Suppressor macrophage treated with lipopolysaccharide for 1 hour (primary cell): Measurements from ENCODE around the gene GAB2.

Experiments used
- DNase-seq, 3 donors: peaks; one replicate each; pipeline ENCODE4 v3.0.0-alpha.2; 2020 to 2022

Gene GAB2

DNA sequence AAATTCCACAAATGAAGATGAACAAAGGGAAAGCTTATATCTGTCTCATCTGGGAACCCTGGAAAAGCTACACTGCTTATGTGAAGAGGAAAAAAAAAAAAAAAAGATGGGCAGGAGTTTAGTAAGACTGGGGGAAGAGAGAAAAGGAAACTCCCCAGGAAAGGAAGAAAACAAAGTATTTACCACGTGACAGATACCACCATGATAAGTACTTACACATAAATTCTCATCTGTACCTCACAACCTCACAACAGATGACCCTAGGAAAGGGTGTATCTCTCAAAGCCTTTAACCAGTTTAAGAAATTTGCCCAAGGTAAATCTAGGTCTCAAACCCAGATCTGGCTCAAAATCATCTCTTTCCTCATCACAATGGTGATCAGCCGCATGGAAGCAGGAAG is 77.1 kb downstream of the GAB2 start:
- no peak for DNase-seq

- no peak for DNase-seq
Measured at GRCh38 chr11:78339945-78340344, 77.7 kb downstream of the GAB2 start.

- no peak for DNase-seq
Measured at GRCh38 chr11:78339483-78339882, 78.1 kb downstream of the GAB2 start.

DNA sequence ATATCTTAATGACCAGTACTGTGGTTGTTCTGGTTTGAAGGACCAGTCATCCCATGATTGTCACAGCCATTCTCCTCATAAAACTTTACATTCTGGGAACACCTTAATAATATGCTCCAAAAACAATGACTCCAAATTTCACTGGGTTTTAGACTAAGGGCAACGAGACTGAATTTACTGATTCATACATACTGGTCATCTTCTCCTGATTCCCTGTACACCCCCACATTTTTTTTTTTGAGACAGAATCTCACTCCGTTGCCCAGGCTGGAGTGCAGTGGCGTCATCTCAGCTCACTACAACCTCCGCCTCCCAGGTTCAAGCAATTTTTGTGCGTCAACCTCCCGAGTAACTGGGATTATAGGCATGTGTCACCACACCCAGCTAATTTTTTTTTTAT is 78.9 kb downstream of the GAB2 start:
- DNase-seq, result peak; percentile 28 to 64 (median 49)

DNA sequence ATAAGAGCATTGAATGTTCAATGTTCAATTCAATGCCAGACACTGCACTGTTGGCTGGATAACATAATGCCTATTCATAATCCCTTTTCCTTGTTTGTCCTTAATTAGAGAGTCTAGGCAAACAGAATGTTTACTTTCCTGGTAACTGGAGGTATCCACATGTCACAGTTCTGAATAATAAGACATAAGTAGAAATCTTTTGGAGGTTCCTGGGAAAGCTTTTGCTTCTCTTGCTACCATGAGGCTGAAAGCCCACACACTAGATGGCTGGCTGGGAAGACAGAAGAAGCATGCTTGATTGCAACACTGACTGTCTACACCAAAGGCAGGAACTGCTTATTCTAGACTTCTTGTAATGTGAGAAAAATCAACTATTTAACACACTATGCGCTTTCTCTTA is 79.5 kb downstream of the GAB2 start:
- DNase-seq, result peak; percentile 60 to 63 (median 63)

DNA sequence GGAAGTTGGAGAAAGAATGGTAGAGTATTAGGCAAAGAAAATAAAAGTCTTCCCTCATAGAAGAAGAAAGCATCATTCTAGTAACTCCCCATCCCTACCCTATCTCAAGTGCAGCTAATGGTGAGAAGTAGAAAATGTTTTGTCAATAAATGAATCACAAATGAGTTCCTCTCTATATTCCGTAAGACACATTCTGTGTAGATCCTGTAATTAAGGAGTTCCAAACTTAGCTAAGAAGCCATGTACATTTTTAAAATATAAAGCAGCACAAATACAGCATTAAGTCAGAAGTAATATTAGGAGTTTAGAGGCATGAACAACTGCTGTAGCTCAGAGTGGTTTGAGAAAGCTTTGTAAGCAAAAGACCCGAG is 80.1 kb downstream of the GAB2 start:
- DNase-seq, result peak; percentile 13 to 56 (median 36)

GRCh38 chr11:78336877-78337553 is 80.6 kb downstream of the GAB2 start:
- DNase-seq, result peak; percentile 80 to 89 (median 84)

- no peak for DNase-seq
Measured at GRCh38 chr11:78334109-78334508, 83.5 kb downstream of the GAB2 start.

DNA sequence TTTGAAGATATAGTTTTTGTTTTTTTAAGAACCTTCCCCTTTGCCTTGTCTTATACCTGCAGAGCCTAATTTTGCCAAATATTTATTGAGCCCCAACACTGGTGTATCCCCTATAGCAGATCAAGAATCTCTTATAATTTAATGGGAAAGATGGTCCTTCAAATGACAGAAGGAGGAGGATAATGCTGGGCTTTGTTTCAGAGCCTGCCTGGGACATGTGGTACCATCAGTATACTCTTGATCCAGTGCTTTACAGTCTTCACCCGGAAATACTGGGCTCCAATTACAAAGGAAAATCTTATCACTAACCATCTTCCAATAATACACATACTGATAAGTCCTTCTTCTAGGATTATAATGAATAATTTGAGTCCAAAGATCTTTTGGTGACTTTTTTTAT is 84.7 kb downstream of the GAB2 start:
- DNase-seq, result no peak

- peak; percentile 50 to 70 (median 67) for DNase-seq
Measured at GRCh38 chr11:78332174-78332866, 85.3 kb downstream of the GAB2 start.

DNA sequence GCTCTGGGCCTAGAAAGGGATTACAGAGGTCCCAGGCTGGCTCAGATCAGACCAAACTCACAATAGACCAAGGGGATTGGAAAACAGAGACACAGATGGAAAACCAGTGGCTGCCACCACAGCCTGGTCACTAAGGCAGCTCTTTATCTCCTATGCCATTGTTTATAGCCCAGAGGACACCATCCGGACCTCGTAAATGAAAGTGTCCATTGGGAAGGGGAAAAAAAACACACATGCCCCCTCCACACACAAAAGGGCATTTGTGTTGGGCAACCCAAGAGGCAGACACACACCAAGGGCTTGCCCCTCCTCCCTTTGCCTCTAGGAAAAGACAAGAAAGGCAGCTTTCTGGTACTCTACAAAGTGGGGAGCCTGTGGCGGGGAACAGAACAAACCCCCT is 85.9 kb downstream of the GAB2 start:
- DNase-seq, result no peak

GRCh38 chr11:78330361-78330760 is 87.3 kb downstream of the GAB2 start:
- no peak for DNase-seq

DNA sequence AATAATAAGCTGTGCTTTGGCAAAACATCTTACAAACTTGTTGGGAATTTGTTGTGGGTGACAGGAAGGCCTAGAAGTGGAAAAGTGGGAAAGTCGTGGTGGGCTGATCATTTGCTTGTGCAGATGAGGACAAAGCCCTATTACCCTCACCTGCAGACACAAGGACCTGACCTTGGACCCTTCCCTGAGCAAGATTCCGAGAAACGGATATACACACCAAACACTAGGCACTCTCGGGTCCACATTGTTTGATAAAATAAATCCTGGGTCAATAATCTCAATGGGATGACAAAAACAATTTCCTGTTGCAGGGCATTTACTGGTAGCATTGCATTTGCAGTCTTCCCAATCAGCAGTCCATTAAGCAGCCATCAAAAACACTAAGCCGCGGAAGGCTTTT is 89.7 kb downstream of the GAB2 start:
- DNase-seq, result no peak

DNA sequence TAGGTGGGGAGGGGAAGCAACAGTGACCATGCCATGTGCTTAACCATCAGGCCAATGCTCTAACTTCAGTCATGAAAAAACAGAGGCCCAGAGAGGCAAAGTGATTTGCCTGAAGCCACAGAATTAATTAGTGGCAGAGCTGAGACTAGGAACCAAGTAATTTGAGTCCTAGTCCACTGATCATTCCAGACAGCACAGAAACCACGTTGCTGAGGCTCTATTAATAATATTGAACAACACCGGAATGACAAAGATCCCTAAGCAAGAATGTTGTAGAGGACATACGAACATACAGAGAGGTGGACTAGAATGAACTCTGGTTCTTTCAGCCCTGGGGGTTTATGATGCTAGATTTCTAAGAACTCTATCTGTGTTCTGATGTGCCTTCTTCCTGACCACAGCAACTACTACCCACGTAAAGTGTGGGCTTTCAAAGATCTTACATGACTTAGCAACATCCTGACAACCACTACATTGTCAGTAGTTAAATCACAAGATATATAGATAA is 92.3 kb downstream of the GAB2 start:
- DNase-seq, result peak in 1 of 3 donors; percentile 54

DNA sequence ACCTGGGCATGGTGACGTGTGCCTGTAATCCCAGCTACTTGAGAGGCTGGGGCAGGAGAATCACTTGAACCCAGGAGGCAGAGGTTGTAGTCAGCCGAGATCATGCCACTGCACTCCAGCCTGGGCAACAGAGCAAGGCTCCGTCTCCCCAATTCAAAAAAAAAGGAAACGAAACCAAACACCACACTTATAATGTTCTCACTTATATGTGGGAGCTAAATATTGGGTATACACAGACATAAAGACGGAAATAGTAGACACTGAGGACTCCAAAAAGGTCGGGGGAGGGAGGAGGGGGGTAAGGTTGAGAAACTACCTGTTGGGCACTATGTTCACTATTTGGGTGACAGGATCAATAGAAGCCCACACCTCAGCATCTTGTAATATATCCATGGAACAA is 94.3 kb downstream of the GAB2 start:
- peak in 1 of 3 donors; percentile 18 for DNase-seq

- no peak for DNase-seq
Measured at GRCh38 chr11:78319453-78319955, 98.1 kb downstream of the GAB2 start.

DNA sequence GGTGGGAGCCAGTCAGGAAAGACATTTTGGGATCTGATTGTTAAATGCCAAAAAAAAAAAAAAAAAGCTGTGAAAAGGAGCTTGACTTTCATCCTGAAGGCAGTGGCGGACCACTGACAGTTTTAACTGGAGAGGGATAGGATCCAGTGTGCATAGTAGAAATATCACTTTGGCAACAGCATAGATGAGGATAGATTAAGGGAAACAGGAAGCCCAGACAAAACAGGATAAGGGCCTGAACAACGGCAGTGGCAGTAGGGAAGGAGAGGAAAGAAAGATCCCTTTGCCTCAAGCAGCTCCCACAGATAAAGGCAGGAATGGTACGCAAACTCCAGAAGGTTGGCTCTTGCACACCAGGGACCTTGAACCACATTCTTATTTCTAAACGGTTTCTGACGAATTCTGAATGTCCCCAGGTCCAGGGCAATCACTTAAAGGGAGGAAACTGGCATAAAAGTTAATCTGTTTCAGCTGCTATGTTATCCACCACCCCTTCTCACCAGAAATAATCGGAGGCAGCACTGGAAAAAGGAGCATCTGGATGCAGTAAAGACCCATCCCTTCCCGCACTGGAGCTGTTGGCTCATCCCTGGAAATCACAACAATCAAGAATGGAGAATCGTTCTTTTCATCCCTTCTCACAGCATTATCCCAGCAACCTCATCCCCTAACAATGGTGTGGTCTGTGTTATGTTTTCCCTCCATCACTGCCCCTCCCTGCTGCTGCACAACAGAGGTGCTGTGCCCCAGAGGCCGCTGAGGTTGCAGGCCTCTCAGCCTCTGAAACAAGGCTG is 99.1 kb downstream of the GAB2 start:
- no peak for DNase-seq

- no peak for DNase-seq
Measured at GRCh38 chr11:78315724-78316123, 101.9 kb downstream of the GAB2 start.

DNA sequence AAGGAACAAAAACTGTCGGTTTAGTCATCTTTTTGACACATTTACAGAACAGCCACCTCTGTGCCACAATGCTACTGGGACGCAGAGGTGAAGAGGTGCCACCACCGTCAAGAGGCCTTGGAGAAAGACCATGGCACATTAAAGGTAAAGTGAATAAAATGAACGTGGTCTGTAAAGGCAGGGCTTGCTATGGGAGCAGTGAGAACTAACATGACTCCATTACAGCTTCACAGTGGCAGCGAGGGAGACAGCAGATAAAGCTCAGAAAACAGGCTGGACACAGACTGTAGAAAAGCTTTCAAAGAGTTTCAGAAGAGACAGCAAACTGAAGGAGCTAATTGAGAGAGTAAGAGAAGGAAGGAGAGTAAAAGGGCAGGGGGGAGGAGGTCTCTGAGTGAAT is 102.9 kb downstream of the GAB2 start:
- no peak for DNase-seq

DNA sequence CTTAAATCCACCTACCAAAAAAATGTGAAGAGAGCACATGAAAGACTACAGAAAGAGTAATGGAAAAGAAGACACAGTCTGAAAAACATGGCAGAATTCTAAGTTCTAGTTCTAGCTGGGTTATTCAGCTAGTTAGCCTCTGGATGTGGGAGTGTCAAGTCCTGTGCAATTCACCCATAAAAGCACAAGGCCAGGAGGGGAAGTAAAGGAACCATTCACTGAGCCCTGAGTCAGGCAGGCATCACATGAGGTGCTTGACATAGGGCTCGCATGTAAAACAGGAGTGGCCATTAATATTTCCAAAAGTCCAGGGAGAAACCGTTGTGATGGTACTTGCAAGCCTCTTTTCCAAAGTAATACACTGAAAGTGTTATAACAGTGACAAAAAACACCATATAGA is 103.7 kb downstream of the GAB2 start:
- peak; percentile 85 to 89 (median 86) for DNase-seq

- DNase-seq, result peak; percentile 66 to 81 (median 70)
Measured at GRCh38 chr11:78313181-78313795, 104.3 kb downstream of the GAB2 start.

DNA sequence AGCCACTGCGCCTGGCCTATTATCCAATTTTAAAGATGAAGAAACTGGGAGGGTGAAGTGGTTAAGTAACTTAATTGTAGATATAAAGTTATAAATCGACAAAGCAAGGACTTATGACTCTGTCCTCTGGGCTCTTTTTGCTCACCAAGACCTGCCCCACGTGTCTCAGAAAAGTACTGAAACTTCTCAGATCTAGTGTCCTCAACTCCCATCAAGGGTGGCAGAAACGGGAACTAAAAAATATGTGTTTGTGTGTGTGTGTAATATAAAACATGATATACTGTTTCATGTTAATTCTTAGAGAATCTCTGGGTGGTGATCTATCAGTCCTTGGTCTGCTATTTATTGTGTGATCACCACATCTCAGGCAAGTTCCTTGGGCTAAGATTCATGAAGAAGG is 104.9 kb downstream of the GAB2 start:
- peak in 2 of 3 donors; percentile 48 to 58 for DNase-seq
